HG03520 (cell line): Measurements from ENCODE around the gene TGFBR1.
A peak's percentile ranks its signal among the peaks of the same experiment; 100 is the strongest.

Experiments
- ATAC-seq: cut with Tn5 transposase; IDR thresholded peaks from one replicate; pipeline ENCODE4 v1.9.1; 2021; ENCODE audit warnings: mild to moderate bottlenecking, moderate library complexity; ENCODE audit not compliant: unreplicated experiment

TGFBR1 gene

GRCh38 chr9:99104459-99105151 is at the start of gene TGFBR1:
Gene TGFBR1, plus strand, starts transcription at chr9:99105113. Its CDS starts 93 bp downstream, at chr9:99105206.
- peak; percentile 91 for ATAC-seq

- no peak for ATAC-seq
These were observed 49.5 kb upstream of the TGFBR1 start for GRCh38 chr9:99055384-99055783.

GRCh38 chr9:99056186-99056585 is 48.7 kb upstream of the TGFBR1 start:
- no peak for ATAC-seq

GRCh38 chr9:99056886-99057664 is 47.8 kb upstream of the TGFBR1 start:
- no peak for ATAC-seq

- ATAC-seq = peak; percentile 74
These were observed 47.0 kb upstream of the TGFBR1 start for GRCh38 chr9:99057665-99058625.

GRCh38 chr9:99058964-99059921 is 45.7 kb upstream of the TGFBR1 start:
- peak; percentile 68 for ATAC-seq

GRCh38 chr9:99060621-99061020 is 44.3 kb upstream of the TGFBR1 start:
- ATAC-seq = no peak

- ATAC-seq = no peak
These were observed 42.4 kb upstream of the TGFBR1 start for GRCh38 chr9:99062549-99062948.

GRCh38 chr9:99063522-99063921 is 41.4 kb upstream of the TGFBR1 start:
- ATAC-seq = no peak

GRCh38 chr9:99066571-99066970 is 38.3 kb upstream of the TGFBR1 start:
- ATAC-seq = no peak

GRCh38 chr9:99069075-99069474 is 35.8 kb upstream of the TGFBR1 start:
- ATAC-seq = no peak

- ATAC-seq = no peak
These were observed 35.4 kb upstream of the TGFBR1 start for GRCh38 chr9:99069546-99069945.

GRCh38 chr9:99070681-99071080 is 34.2 kb upstream of the TGFBR1 start:
- ATAC-seq = no peak

GRCh38 chr9:99071313-99072039 is 33.4 kb upstream of the TGFBR1 start:
- ATAC-seq = no peak

- no peak for ATAC-seq
These were observed 32.9 kb upstream of the TGFBR1 start for GRCh38 chr9:99072040-99072394.

GRCh38 chr9:99073347-99073746 is 31.6 kb upstream of the TGFBR1 start:
- ATAC-seq = no peak

GRCh38 chr9:99073985-99074901 is 30.7 kb upstream of the TGFBR1 start:
- ATAC-seq = no peak

- ATAC-seq = no peak
These were observed 30.0 kb upstream of the TGFBR1 start for GRCh38 chr9:99074902-99075245.
